SKM-1 treated with dmso at 0.1 percent for 144 hours (cell line): Measurements from ENCODE around the gene GABBR2.

Experiments used
- DNase-seq: peaks from one replicate; lab custom pipeline; 2025; ENCODE audit not compliant: unreplicated experiment; lab: John Stamatoyannopoulos, UW

GABBR2 gene

DNA sequence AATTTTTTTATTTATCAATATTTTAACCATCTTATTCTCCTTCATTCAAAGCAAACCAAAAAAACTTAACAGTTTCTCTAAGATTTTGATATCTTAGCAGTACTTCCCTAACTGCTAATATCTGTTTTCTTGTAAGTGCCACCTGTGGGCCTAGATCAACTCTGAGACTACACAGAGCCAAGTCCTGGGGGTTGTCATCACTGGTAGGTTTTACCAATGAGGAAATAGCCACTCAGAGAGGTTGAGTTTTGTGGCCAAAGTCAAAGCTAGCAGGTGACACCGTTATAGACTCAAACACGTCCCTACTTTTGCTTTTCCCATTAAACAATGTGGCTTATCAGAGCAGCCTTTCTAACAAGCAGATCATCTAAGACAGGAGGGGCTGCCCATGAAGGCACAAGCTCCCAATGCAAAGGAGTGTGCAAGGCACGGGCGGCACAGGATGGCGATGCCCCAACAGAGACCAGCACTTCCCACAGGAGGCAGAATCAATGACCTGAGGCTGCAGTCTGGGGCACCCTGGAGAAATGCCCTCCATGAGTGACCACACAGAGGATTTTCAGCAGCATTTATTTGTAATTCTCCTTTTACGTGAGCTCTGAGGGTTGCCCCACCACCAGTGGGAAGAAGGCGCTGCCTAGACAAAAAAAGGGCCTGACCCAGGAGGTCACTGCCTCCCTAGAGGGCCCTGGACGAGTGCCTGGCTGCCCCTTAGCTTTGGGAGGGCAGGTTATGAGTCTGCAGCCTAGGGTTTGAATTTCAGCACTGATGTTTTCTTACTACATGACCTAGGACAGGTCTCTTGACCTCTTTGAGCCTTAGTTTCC lies 460.7 kb downstream of the GABBR2 start:
- DNase-seq = no peak

DNA sequence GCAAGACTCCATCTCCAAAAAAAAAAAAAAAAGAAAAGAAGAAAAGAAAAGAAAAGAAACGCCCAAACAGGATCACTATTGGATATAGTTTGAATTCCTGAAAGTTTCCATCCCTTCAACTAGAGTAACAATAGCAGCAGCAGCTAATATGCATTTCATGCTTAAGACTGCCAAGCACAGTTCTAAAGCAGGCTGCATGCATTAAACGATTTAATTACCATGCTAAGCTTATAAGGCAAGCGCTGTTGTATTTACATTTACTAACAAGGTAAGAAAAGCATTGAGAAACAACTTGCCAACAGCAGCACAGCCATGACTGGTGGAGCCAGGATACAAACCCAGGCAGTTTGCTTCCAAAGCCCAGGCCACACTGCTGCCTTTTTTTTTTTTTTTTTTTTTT lies 466.3 kb downstream of the GABBR2 start:
- DNase-seq = no peak

DNA sequence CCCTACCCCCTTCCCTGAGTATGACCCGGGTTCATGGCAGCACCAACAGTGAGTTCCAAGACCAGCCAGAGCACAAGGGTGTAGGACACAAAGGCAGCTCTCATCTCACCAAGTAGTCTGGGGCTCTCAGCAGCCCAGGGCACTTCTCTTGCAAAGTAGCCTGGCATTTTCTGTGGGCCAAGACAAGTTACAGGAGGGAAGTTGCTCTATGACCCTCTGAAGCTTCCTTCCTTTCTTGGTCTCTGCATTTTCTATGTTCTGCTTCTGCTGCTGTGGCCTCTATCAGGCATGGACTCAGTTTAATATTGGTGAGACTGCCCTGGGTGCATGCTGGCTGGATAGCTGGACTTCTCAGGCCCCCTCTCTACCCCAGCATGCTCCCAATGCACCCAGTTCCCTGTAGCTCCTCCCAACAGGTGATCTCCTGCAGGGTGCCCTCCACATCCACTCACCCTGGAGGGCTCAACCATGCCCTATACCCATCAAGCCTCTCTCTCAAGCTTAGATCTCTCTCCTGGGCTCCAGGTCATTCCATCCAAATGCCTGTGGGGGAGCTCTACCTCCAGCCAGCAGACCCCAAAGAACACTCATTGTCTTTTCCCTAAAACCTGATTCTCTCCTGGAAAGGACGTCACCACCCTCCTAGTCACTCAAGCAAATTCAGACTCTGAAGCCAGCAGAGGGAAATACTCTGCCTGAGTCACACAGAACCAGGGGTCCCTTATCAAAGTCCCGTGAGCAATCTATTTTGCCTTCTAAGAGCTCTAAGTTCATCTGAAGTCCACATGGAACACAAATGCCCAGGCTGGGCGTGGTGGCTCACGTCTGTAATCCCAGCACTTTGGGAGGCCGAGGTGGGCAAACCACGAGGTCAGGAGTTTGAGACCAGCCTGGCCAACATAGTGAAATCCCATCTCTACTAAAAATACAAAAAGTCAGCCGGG lies 467.1 kb downstream of the GABBR2 start:
- no peak for DNase-seq

DNA sequence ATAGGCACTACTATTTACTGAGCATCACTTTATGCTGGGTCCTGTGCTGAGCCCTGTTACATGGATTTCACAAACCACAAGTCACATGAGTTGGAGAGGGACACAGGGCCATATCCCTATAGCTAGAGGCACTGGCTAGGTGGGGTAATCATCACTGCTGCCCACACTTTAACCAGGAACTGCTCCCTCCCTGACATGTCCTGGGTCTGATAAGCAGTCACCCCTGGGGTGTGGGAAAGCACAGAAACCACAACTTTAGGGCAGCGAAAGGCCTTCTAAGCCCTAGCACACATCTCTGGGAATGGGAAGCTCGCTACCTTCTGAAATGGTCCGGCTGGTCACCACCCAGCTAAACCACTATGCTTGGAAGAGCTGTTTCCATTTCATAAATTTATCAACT lies 468.3 kb downstream of the GABBR2 start:
- DNase-seq = no peak
